ENCODE results near the gene SBK2. TPM values are rescaled to one million over a fixed set of nuclear protein-coding genes. Genes with fewer than 3 reads are reported as not detected.
"Not testable (repeated sequence)": the region's sequence is repeated elsewhere in the genome, so short reads cannot be mapped to it uniquely, and the experiment has no call there.

SBK2 gene
- polyA plus RNA-seq, 1 donor: 0.66 TPM

DNA sequence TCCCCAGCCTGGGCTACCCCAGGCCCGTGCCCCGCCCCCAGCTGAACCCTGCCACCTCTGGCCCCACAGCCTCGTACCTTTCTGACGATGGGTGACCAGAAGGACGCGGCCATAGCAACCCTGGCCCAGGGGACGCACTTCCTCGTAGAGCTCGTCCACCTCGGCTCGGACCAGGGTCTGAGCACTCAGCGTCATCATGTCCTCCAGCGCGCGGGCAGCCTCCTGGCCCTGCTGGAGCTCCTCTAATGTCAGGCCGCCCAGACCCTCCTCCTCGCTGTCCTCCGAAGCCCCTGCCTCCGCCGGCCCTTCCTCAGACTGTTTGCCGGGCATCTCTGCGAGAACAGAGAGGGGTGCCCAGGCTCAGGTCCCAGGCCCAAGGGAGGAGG lies 975 bp downstream of the SBK2 start:
- H3K36me3 ChIP-seq (ENCODE audit: control insufficient read depth, insufficient read depth, low read length): no peaks in the 10 kb centered on the region
- H3K4me1 ChIP-seq (ENCODE audit: control insufficient read depth, insufficient read depth, low read length): no peaks in the 10 kb centered on the region
- no peak for DNase-seq
- H3K4me3 ChIP-seq (ENCODE audit: low read length): no peak overlapping the region
- no peaks in the 10 kb centered on the region for H3K9me3 ChIP-seq (ENCODE audit: control insufficient read depth, low read depth, low read length)
- no CpG with 5 or more reads among the region's 22 CpGs for WGBS (ENCODE audit: insufficient coverage, low lambda C conversion rate)
- no peaks in the 10 kb centered on the region for H3K27me3 ChIP-seq (ENCODE audit: control insufficient read depth, insufficient read depth, low read length)
- no peak overlapping the region for H3K27ac ChIP-seq (ENCODE audit: low read length)

DNA sequence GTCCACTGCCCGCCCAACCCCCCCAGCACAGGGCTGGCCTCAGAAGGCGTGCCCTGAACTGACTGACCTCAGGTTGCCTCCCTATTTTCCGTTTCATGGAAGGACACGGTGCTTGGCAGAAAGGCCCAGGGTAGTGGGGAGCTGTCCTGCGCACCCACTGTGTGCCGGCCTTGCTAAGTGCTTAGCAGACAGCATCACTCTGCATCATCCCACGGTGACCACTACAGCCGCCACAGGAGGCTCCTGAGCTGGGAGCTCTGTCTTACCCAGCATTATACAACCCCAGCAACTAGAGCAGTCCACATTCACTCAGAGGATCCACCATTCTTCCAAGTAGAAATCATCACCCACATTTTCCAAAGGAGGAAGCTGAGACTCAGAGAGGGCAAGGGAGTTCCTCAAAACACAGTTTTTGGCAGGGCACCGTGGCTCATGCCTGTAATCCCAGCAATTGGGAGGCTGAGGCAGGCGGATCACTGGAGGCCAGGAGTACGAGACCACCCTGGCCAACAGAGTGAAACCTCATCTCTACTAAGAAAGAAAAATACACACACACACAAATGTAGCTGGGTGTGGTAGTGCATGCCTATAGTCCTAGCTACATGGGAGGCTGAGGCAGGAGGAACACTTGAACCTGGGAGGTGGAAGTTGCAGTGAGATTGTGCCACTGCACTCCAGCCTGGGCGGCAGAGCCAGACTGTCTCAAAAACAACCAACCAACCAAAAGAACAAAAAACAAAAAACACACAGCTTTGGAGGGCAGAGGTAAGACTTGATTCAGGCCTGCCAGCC lies 1.6 kb downstream of the SBK2 start:
- H3K27me3 ChIP-seq (ENCODE audit: control insufficient read depth, insufficient read depth, low read length): no peaks in the 10 kb centered on the region
- DNase-seq: no peak
- WGBS (ENCODE audit: insufficient coverage, low lambda C conversion rate): no CpG with 5 or more reads among the region's 12 CpGs

DNA sequence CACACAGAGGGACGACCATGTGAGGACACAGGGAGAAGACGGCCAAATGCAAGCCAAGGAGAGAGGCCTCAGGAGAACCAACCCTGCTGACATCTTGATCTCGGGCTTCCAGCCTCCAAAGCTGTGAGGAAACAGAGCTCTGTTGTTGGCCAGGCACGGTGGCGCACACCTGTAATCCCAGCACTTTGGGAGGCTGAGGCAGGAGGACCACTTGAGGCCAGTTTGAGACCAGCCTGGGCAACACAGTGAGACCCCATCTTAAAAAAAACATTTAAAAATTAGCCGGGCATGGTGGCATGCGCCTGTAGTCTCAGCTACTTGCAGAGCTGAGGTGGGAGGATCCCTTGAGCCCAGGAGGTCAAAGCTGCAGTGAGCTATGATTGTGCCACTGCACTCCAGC lies 2.7 kb downstream of the SBK2 start:
- WGBS (ENCODE audit: insufficient coverage, low lambda C conversion rate): no CpG with 5 or more reads among the region's 7 CpGs
- not testable (repeated sequence) for H3K27ac ChIP-seq (ENCODE audit: low read length); H3K4me3 ChIP-seq (ENCODE audit: low read length); H3K36me3 ChIP-seq (ENCODE audit: control insufficient read depth, insufficient read depth, low read length); H3K9me3 ChIP-seq (ENCODE audit: control insufficient read depth, low read depth, low read length); DNase-seq; H3K4me1 ChIP-seq (ENCODE audit: control insufficient read depth, insufficient read depth, low read length); H3K27me3 ChIP-seq (ENCODE audit: control insufficient read depth, insufficient read depth, low read length)

More for the DNA sequence above, 1.6 kb downstream of the SBK2 start:
- H3K4me1 ChIP-seq (ENCODE audit: control insufficient read depth, insufficient read depth, low read length): no peaks in the 10 kb centered on the region
- no peaks in the 10 kb centered on the region for H3K9me3 ChIP-seq (ENCODE audit: control insufficient read depth, low read depth, low read length)
- H3K27ac ChIP-seq (ENCODE audit: low read length): no peak overlapping the region
- no peaks in the 10 kb centered on the region for H3K36me3 ChIP-seq (ENCODE audit: control insufficient read depth, insufficient read depth, low read length)
- H3K4me3 ChIP-seq (ENCODE audit: low read length): no peak overlapping the region

GRCh38 chr19:55530996-55531395 lies 5.9 kb downstream of the SBK2 start:
- H3K27ac ChIP-seq (ENCODE audit: low read length): no peak overlapping the region
- DNase-seq: no peak
- H3K9me3 ChIP-seq (ENCODE audit: control insufficient read depth, low read depth, low read length): no peaks in the 10 kb centered on the region
- no peak overlapping the region for H3K4me3 ChIP-seq (ENCODE audit: low read length)
- peaks cover 5% of the 10 kb centered on the region for H3K27me3 ChIP-seq (ENCODE audit: control insufficient read depth, insufficient read depth, low read length)
- no CpG with 5 or more reads among the region's 26 CpGs for WGBS (ENCODE audit: insufficient coverage, low lambda C conversion rate)
- peaks cover 7% of the 10 kb centered on the region for H3K4me1 ChIP-seq (ENCODE audit: control insufficient read depth, insufficient read depth, low read length)
- H3K36me3 ChIP-seq (ENCODE audit: control insufficient read depth, insufficient read depth, low read length): no peaks in the 10 kb centered on the region

GRCh38 chr19:55529636-55530234 lies 7.2 kb downstream of the SBK2 start:
- Histone ChIP-seq H3K27ac (ENCODE audit: low read length) (no peak overlapping the region), H3K4me3 (ENCODE audit: low read length) (no peak overlapping the region), H3K27me3 (ENCODE audit: control insufficient read depth, insufficient read depth, low read length) (peaks cover 5% of the 10 kb centered on the region), H3K4me1 (ENCODE audit: control insufficient read depth, insufficient read depth, low read length) (peaks cover 9% of the 10 kb centered on the region), H3K36me3 (ENCODE audit: control insufficient read depth, insufficient read depth, low read length) (no peaks in the 10 kb centered on the region), H3K9me3 (ENCODE audit: control insufficient read depth, low read depth, low read length) (no peaks in the 10 kb centered on the region)
- no peak for DNase-seq
- no CpG with 5 or more reads among the region's 56 CpGs for WGBS (ENCODE audit: insufficient coverage, low lambda C conversion rate)

- 50% methylated on average over 3 of the region's 15 CpGs for WGBS (ENCODE audit: insufficient coverage, low lambda C conversion rate)
Measured at GRCh38 chr19:55528030-55528803, 8.7 kb downstream of the SBK2 start.

GRCh38 chr19:55527197-55528029 lies 9.5 kb downstream of the SBK2 start:
- Histone ChIP-seq H3K9me3 (ENCODE audit: control insufficient read depth, low read depth, low read length) (no peaks in the 10 kb centered on the region), H3K4me3 (ENCODE audit: low read length) (no peak overlapping the region), H3K4me1 (ENCODE audit: control insufficient read depth, insufficient read depth, low read length) (peaks cover 9% of the 10 kb centered on the region), H3K27ac (ENCODE audit: low read length) (no peak overlapping the region), H3K27me3 (ENCODE audit: control insufficient read depth, insufficient read depth, low read length) (peaks cover 5% of the 10 kb centered on the region), H3K36me3 (ENCODE audit: control insufficient read depth, insufficient read depth, low read length) (no peaks in the 10 kb centered on the region)
- whole genome bisulfite sequencing (ENCODE audit: insufficient coverage, low lambda C conversion rate): no CpG with 5 or more reads among the region's 22 CpGs
- no peak for DNase-seq

More at GRCh38 chr19:55528030-55528803, 8.7 kb downstream of the SBK2 start:
- no peak overlapping the region for H3K4me3 ChIP-seq (ENCODE audit: low read length)
- peak in 1 of 2 donors; percentile 30 for DNase-seq
- H3K4me1 ChIP-seq (ENCODE audit: control insufficient read depth, insufficient read depth, low read length): peaks cover 9% of the 10 kb centered on the region
- H3K27me3 ChIP-seq (ENCODE audit: control insufficient read depth, insufficient read depth, low read length): peaks cover 5% of the 10 kb centered on the region
- no peaks in the 10 kb centered on the region for H3K36me3 ChIP-seq (ENCODE audit: control insufficient read depth, insufficient read depth, low read length)
- no peak overlapping the region for H3K27ac ChIP-seq (ENCODE audit: low read length)
- no peaks in the 10 kb centered on the region for H3K9me3 ChIP-seq (ENCODE audit: control insufficient read depth, low read depth, low read length)

DNA sequence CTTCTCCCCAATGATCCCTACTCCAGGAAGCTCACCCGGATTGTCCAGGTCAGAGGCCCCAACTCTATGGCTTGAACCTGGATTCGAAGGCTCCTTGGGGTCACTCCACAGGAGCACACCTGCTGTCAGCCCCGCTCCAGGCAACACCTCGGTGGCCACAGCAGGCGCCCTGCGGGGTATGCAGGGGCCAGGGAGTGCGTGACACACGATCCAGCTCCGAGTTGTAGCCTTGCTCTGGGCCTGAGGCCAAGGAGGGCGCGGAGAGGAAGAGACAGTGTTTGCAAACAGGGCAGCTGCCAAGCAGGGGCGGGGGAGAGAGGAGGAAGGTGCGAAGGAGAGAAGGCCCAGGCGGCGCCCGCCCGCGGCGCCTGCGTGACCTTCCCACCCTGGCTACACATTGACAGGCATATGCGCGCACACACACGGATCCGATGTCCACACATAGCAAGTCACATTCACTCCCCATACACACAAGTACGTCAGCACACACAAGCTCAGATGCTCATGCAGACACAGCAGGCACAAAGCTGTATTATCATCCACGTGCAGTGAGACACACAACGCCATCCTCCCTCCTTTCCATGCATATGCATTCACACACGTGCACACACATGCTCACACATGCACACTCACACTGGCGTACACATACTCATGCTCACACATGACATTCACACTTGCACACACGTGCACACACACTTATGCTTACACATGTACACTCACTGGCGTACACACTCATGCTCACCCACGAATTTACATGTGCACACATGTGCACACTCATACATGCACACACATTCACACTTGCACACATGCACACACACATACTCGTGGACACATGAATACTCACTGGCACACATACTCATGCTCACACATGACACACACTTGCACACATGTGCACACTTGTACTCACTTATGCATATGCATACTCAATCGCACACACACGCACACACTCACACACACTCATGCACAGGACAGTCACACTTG lies 10.4 kb downstream of the SBK2 start:
- peak; percentile 23 to 65 for DNase-seq
- no peak overlapping the region for H3K4me3 ChIP-seq (ENCODE audit: low read length)
- no CpG with 5 or more reads among the region's 35 CpGs for WGBS (ENCODE audit: insufficient coverage, low lambda C conversion rate)
- H3K9me3 ChIP-seq (ENCODE audit: control insufficient read depth, low read depth, low read length): no peaks in the 10 kb centered on the region
- no peak overlapping the region for H3K27ac ChIP-seq (ENCODE audit: low read length)
- H3K27me3 ChIP-seq (ENCODE audit: control insufficient read depth, insufficient read depth, low read length): peaks cover 5% of the 10 kb centered on the region
- H3K4me1 ChIP-seq (ENCODE audit: control insufficient read depth, insufficient read depth, low read length): peaks cover 9% of the 10 kb centered on the region
- no peaks in the 10 kb centered on the region for H3K36me3 ChIP-seq (ENCODE audit: control insufficient read depth, insufficient read depth, low read length)

DNA sequence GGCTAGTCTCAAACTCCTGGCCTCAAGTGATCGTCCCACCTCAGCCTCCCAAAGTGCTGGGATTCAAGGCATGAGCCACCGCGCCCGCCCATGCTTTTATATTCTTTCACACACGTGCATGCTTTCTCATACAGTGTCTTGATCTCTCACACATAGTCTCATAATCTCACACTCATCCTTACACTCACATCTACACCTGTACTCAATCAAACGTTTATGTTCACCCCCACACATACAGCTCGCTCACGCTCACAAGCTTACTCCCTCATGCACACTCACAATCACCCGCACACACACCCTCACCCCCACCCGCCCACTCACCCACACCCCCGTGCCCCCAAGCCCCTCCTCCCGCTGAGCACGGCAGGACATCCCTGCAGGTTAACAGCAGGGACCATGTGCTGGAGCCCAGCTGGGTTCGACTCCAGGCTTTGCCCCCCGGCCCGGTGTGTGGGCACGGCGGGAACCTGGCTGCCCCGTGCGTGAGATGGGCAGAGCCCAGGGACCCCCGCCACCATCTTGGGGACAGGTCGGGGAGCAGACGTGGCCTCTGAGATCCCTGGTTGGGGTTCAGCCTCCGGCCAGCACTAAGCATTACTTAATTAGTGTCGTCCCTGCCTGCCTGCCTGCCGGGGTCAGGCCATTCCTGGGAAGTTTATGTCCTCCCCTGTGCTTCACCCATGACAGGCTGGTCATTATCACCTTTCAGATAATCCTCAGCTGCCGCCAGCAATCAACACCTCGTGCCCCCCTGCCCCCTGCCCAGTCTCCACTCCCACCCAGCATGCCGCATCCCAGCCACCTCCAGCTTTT lies 11.4 kb downstream of the SBK2 start:
- WGBS (ENCODE audit: insufficient coverage, low lambda C conversion rate): 0% methylated on average over 1 of the region's 29 CpGs
- no peak overlapping the region for H3K27ac ChIP-seq (ENCODE audit: low read length)

More for the DNA sequence above, 11.4 kb downstream of the SBK2 start:
- H3K36me3 ChIP-seq (ENCODE audit: control insufficient read depth, insufficient read depth, low read length): no peaks in the 10 kb centered on the region
- DNase-seq: no peak
- peaks cover 5% of the 10 kb centered on the region for H3K27me3 ChIP-seq (ENCODE audit: control insufficient read depth, insufficient read depth, low read length)
- H3K4me3 ChIP-seq (ENCODE audit: low read length): no peak overlapping the region
- no peaks in the 10 kb centered on the region for H3K9me3 ChIP-seq (ENCODE audit: control insufficient read depth, low read depth, low read length)
- peaks cover 9% of the 10 kb centered on the region for H3K4me1 ChIP-seq (ENCODE audit: control insufficient read depth, insufficient read depth, low read length)

All from large intestine (tissue), 3 donors.